Measurements from ENCODE around the gene PCNX2.

Gene PCNX2

GRCh38 chr1:232985882-232986526, 309.5 kb downstream of the PCNX2 start:
- H3K9me3 ChIP-seq (ENCODE audit: control insufficient read depth, insufficient read depth, low read depth, low read length): no peaks in the 10 kb centered on the region
- H3K4me3 ChIP-seq (ENCODE audit: low read depth, low read length): no peak overlapping the region
- no peak for TF ChIP-seq ZBTB21 (tag by site-specific recombination; IDR thresholded peaks at IDR 0.05)
- no peak for TF ChIP-seq MYNN (tag by site-specific recombination; IDR thresholded peaks at IDR 0.05; ENCODE audit: borderline replicate concordance)
- TF ChIP-seq ZSCAN4 (tag by site-specific recombination; IDR thresholded peaks at IDR 0.05): no peak
- no peak for TF ChIP-seq ZNF488 (tag by site-specific recombination; IDR thresholded peaks at IDR 0.05)
- TF ChIP-seq, protein P1, sequence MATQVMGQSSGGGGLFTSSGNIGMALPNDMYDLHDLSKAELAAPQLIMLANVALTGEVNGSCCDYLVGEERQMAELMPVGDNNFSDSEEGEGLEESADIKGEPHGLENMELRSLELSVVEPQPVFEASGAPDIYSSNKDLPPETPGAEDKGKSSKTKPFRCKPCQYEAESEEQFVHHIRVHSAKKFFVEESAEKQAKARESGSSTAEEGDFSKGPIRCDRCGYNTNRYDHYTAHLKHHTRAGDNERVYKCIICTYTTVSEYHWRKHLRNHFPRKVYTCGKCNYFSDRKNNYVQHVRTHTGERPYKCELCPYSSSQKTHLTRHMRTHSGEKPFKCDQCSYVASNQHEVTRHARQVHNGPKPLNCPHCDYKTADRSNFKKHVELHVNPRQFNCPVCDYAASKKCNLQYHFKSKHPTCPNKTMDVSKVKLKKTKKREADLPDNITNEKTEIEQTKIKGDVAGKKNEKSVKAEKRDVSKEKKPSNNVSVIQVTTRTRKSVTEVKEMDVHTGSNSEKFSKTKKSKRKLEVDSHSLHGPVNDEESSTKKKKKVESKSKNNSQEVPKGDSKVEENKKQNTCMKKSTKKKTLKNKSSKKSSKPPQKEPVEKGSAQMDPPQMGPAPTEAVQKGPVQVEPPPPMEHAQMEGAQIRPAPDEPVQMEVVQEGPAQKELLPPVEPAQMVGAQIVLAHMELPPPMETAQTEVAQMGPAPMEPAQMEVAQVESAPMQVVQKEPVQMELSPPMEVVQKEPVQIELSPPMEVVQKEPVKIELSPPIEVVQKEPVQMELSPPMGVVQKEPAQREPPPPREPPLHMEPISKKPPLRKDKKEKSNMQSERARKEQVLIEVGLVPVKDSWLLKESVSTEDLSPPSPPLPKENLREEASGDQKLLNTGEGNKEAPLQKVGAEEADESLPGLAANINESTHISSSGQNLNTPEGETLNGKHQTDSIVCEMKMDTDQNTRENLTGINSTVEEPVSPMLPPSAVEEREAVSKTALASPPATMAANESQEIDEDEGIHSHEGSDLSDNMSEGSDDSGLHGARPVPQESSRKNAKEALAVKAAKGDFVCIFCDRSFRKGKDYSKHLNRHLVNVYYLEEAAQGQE (tag by site-specific recombination; IDR thresholded peaks at IDR 0.05): no peak
- TF ChIP-seq ZNF223 (tag by site-specific recombination; IDR thresholded peaks at IDR 0.05): no peak
- no peak for TF ChIP-seq ZFP69B (tag by site-specific recombination; IDR thresholded peaks at IDR 0.05)
- TF ChIP-seq, protein P2, sequence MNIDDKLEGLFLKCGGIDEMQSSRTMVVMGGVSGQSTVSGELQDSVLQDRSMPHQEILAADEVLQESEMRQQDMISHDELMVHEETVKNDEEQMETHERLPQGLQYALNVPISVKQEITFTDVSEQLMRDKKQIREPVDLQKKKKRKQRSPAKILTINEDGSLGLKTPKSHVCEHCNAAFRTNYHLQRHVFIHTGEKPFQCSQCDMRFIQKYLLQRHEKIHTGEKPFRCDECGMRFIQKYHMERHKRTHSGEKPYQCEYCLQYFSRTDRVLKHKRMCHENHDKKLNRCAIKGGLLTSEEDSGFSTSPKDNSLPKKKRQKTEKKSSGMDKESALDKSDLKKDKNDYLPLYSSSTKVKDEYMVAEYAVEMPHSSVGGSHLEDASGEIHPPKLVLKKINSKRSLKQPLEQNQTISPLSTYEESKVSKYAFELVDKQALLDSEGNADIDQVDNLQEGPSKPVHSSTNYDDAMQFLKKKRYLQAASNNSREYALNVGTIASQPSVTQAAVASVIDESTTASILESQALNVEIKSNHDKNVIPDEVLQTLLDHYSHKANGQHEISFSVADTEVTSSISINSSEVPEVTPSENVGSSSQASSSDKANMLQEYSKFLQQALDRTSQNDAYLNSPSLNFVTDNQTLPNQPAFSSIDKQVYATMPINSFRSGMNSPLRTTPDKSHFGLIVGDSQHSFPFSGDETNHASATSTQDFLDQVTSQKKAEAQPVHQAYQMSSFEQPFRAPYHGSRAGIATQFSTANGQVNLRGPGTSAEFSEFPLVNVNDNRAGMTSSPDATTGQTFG (tag by site-specific recombination; IDR thresholded peaks at IDR 0.05; ENCODE audit: borderline replicate concordance): no peak
- TF ChIP-seq ZNF555 (tag by site-specific recombination; conservative IDR thresholded peaks at IDR 0.05): no peak
- TF ChIP-seq SETDB1 (IDR thresholded peaks at IDR 0.05; ENCODE audit: insufficient read length, low read length): no peak
- no peak for TF ChIP-seq ZXDB (tag by site-specific recombination; IDR thresholded peaks at IDR 0.05)
- TF ChIP-seq ZNF350 (tag by site-specific recombination; IDR thresholded peaks at IDR 0.05): no peak
- TF ChIP-seq ZNF843 (tag by site-specific recombination; IDR thresholded peaks at IDR 0.05): no peak
- TF ChIP-seq CTCF (tag by site-specific recombination; IDR thresholded peaks at IDR 0.05): no peak
- H3K36me3 ChIP-seq (ENCODE audit: control insufficient read depth in 2 of 2, insufficient read depth in 1 of 2, low read length in 2 of 2): peaks cover 0 to 46% of the 10 kb centered on the region in 2 experiments; a peak in 2 of 3 replicates
- no peak overlapping the region for H3K27ac ChIP-seq (ENCODE audit: extremely low read depth, low read depth, low read length)
- H3K4me1 ChIP-seq (ENCODE audit: control insufficient read depth, insufficient read depth, low read length): 0 out of 2 replicates have a peak, but pooled peaks cover 5% of the 10 kb centered on the region
- CTCF ChIA-PET: interaction anchor here (0.9 to 1.4 kb wide), 2 partner anchors 20 to 186 kb away, joined by 3 to 6 read pairs; no protein-coding TSS in a partner anchor
- POLR2A ChIA-PET: interaction anchor here (1.7 kb wide), 1 partner anchor 117 kb away, joined by 4 read pairs; no protein-coding TSS in a partner anchor
